ENCODE data around the gene AK3.
A peak's percentile ranks its signal among the peaks of the same experiment; 100 is the strongest.

Gene AK3

DNA sequence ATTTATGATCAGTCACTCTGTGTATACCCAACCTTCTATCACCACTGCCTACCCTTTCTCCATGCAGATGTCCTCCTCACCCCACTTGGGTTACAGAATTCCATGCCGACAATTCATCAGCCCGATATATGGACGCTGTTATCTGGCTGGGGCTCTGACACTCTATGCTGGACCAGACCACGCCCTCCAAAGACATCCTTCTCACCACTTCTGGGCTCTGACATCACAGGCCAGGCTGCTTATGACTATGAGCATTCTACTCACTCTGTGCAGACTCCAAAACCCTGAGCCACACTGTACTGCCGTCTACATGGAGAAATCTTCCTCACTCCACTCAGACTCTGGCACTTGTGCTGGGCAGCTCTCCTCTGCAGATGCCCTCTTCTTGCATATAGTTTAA, 7.6 kb upstream of the AK3 start:
- WGBS = 97% methylated on average over 5 of the region's 5 CpGs
- Histone ChIP-seq H3K9me3 (ENCODE audit: insufficient read depth, low read depth, low read length) (no peaks in the 10 kb centered on the region), H3K27ac (ENCODE audit: low read depth, low read length) (no peak overlapping the region), H3K9ac (ENCODE audit: low read depth, low read length) (no peak overlapping the region), H3K36me3 (ENCODE audit: insufficient read depth, low read length) (no peaks in the 10 kb centered on the region), H3K4me3 (ENCODE audit: low read length) (no peak overlapping the region), H3K27me3 (ENCODE audit: insufficient read depth, low read length) (no peaks in the 10 kb centered on the region), H3K4me1 (ENCODE audit: insufficient read depth, low read length) (peaks cover 1% of the 10 kb centered on the region; the same call in 1 of the 2 replicates)

DNA sequence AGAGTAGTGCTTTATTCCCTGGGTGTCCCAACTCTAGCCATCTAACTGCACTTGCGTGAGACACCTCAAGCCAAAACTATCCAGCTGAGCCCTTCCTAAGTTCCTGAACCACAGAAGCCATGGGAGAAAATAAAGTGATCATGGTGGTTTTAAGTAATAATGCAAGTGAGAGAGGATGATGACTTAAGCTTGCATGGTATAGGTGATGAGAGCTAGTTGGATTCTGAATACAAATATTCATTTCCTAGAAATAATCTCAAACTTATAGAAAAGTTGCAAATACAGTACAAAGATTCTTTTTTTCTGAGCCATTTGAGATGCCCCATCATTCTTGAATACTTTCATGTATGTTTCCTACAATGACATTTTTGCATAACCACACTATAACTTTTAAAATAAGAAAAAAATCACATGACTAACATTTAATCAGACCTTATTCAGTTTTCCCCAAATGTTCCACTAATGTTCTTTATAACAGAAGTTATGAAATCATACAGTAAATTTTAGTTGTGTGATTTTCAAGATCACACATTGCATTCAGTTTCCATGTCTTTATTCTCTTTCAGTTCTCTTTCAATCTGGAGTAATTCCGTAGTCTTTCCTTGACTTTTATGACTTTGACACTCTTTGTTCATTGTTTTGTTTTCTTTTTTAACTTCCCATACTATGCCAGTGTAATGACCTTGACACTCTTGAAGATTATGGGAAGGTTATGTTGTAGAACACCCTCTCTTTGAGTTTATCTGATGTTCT, 5.5 kb upstream of the AK3 start:
- Histone ChIP-seq H3K36me3 (ENCODE audit: insufficient read depth, low read length) (no peaks in the 10 kb centered on the region), H3K9ac (ENCODE audit: low read depth, low read length) (no peak overlapping the region), H3K27me3 (ENCODE audit: insufficient read depth, low read length) (no peaks in the 10 kb centered on the region), H3K4me1 (ENCODE audit: insufficient read depth, low read length) (peaks cover 12% of the 10 kb centered on the region), H3K27ac (ENCODE audit: low read depth, low read length) (no peak overlapping the region), H3K4me3 (ENCODE audit: low read length) (no peak overlapping the region), H3K9me3 (ENCODE audit: insufficient read depth, low read depth, low read length) (no peaks in the 10 kb centered on the region)
- WGBS = 100% methylated on average over 2 of the region's 2 CpGs

DNA sequence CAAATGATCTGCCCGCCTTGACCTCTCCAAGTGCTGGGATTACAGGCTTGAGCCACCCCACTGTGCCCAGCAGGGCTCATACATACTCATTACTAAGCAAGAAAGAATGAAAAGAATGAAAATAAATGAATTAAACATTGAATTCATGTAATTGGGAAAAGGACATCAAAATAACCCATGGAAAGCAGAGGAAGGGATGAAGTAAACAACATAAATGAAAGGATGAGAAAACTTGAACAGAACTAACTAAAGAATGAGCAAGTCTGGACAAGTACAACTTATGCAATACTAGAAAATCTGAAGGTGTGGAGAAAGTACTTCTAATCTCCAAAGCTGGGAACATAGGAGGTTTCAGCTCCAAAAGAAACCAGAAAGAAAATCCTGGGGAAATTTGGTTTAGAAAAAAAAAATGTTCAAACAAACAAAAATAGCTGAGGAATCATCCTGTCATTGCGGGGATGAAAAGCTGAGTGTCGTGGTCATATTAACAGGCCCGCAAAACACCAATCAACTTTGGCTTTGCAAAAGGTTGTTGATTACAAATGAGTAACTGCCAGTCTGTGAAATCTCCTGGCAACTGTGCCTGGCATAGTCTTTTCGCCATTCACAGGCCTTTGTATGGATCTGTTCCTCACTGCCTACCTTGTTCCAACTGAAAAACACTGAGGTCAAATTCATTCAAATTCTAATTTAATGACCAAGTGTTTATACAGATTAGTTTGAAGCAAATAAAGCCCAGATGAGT, 2.3 kb upstream of the AK3 start:
- Histone ChIP-seq H3K9me3 (ENCODE audit: insufficient read depth, low read depth, low read length) (no peaks in the 10 kb centered on the region), H3K9ac (ENCODE audit: low read depth, low read length) (no peak overlapping the region), H3K4me3 (ENCODE audit: low read length) (no peak overlapping the region), H3K27ac (ENCODE audit: low read depth, low read length) (no peak overlapping the region; the same call in 1 of the 2 replicates), H3K36me3 (ENCODE audit: insufficient read depth, low read length) (no peaks in the 10 kb centered on the region), H3K27me3 (ENCODE audit: insufficient read depth, low read length) (no peaks in the 10 kb centered on the region), H3K4me1 (ENCODE audit: insufficient read depth, low read length) (peaks cover 12% of the 10 kb centered on the region)
- 64% methylated on average over 5 of the region's 5 CpGs for WGBS

DNA sequence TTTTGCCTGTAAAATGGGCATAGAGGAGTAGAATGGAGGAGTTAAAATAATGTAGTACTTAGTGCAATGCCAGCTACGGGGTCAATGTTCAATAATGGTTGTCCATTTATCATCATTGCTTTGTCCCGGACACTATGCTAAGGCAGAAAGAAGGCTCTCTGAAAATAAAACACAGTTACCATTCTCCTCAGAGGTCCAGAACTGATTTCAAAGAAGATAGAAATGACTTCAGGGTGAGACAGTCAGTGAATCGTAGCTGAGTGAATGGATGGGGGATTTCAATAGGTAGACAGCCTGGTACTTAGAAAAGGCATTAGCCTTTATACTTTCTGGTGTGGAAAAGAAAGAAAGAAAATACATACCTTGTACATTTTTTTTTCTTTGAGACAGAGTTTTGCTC, 1.2 kb upstream of the AK3 start:
- no peaks in the 10 kb centered on the region for H3K27me3 ChIP-seq (ENCODE audit: insufficient read depth, low read length)
- H3K4me1 ChIP-seq (ENCODE audit: insufficient read depth, low read length) = peaks cover 12% of the 10 kb centered on the region
- no peaks in the 10 kb centered on the region for H3K9me3 ChIP-seq (ENCODE audit: insufficient read depth, low read depth, low read length)
- H3K9ac ChIP-seq (ENCODE audit: low read depth, low read length) = no peak overlapping the region
- H3K27ac ChIP-seq (ENCODE audit: low read depth, low read length) = no peak overlapping the region
- H3K36me3 ChIP-seq (ENCODE audit: insufficient read depth, low read length) = no peaks in the 10 kb centered on the region
- H3K4me3 ChIP-seq (ENCODE audit: low read length) = peak overlapping the region; percentile 76
- 60% methylated on average over 3 of the region's 3 CpGs for WGBS

DNA sequence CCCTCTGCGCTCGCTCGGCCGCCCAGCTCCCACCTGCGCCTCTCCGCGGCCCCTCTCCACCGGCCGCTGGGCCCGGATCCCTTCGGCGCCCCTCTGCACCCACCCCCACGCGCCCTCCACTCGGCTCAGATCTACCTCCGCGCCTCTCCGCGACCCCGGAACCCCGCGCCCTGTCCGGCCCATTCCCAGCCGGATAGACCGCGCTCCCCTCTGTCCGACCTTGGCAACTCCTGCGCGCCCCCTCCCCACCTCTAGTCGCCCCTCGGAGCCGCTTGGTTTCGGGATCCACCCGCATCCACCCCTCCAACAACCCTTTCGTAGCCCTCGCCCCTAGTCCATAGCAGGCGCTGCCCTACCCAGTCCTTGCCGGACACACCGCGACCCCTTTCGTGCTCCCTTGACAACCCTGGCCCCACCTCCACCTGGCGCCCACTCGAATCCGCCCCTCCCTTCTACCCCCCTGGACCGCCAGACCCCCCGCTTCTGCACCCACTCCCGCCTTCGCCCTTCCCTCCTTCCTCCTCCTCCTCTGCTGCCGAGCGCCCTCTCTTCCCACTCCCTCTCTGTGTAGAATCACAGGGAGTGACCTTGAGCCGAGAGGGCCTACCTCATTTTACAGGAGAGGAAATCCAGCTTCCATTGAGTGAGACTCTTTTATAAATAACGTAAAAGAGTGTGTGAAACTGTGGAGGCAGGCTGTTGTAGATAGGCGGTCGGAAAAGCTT, 525 bp upstream of the AK3 start:
- H3K36me3 ChIP-seq (ENCODE audit: insufficient read depth, low read length) = no peaks in the 10 kb centered on the region
- no peaks in the 10 kb centered on the region for H3K9me3 ChIP-seq (ENCODE audit: insufficient read depth, low read depth, low read length)
- 2% methylated on average over 54 of the region's 54 CpGs for WGBS
- peak overlapping the region; percentile 78 for H3K9ac ChIP-seq (ENCODE audit: low read depth, low read length)
- H3K27me3 ChIP-seq (ENCODE audit: insufficient read depth, low read length) = no peaks in the 10 kb centered on the region
- peaks cover 12% of the 10 kb centered on the region for H3K4me1 ChIP-seq (ENCODE audit: insufficient read depth, low read length)
- peak overlapping the region; percentile 85; the same call in 1 of the 2 replicates for H3K27ac ChIP-seq (ENCODE audit: low read depth, low read length)
- peak overlapping the region; percentile 76 for H3K4me3 ChIP-seq (ENCODE audit: low read length)

DNA sequence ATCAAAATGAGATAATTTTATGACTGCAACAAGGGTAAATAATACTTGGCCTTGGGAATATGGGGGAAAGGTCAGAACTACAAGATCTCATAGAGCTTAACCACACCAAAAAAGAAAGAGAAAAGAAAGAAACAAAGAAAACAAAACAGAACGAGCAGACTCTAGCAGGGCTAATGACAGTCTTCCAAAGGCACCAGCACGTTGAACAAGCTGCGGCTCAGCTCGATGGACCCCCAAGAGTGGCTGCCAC, 689 bp downstream of the AK3 start:
- WGBS = under 1% methylated on average over 4 of the region's 4 CpGs
- no peaks in the 10 kb centered on the region for H3K9me3 ChIP-seq (ENCODE audit: insufficient read depth, low read depth, low read length)
- H3K27ac ChIP-seq (ENCODE audit: low read depth, low read length) = no peak overlapping the region; the same call in 1 of the 2 replicates
- peak overlapping the region; percentile 70 for H3K9ac ChIP-seq (ENCODE audit: low read depth, low read length)
- H3K4me3 ChIP-seq (ENCODE audit: low read length) = peak overlapping the region; percentile 76
- H3K4me1 ChIP-seq (ENCODE audit: insufficient read depth, low read length) = peaks cover 12% of the 10 kb centered on the region
- no peaks in the 10 kb centered on the region for H3K27me3 ChIP-seq (ENCODE audit: insufficient read depth, low read length)
- H3K36me3 ChIP-seq (ENCODE audit: insufficient read depth, low read length) = no peaks in the 10 kb centered on the region

DNA sequence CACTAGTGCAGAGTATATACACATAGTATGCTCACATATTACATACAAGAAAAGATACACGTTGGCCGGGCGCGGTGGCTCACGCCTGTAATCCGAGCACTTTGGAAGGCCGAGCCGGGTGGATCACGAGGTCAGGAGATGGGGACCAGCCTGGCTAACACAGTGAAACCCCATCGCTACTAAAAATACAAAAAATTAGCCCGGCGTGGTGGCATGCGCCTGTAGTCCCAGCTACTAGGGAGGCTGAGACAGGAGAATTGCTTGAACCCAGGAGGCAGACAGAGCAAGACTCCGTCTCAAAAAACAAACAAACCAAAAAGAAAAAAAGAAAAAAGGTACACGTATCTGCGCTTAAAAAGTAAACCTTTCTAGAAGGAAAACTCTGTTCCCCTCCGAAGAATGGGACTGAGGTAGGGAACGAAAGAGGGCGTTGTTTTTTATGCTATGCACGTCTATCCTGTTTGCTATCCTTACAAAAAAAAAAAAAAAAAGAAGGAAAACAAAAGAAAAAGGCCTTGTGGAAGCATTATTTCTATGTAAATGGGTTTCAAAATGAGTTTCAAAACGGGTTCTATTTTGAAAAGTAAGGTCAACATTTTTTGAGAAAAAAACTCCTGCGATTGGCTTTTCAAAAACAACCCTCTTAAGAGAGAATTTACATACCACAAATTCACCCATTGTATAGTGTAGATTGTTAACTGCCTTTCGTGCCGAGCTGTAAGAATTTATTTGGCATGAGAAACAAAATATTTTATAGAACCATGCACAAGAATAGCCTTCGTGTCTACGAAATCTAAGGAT, 1.2 kb downstream of the AK3 start:
- Histone ChIP-seq H3K9me3 (ENCODE audit: insufficient read depth, low read depth, low read length) (no peaks in the 10 kb centered on the region), H3K9ac (ENCODE audit: low read depth, low read length) (peak overlapping the region; percentile 70), H3K4me3 (ENCODE audit: low read length) (peak overlapping the region; percentile 76), H3K4me1 (ENCODE audit: insufficient read depth, low read length) (peaks cover 12% of the 10 kb centered on the region), H3K27me3 (ENCODE audit: insufficient read depth, low read length) (no peaks in the 10 kb centered on the region), H3K27ac (ENCODE audit: low read depth, low read length) (no peak overlapping the region), H3K36me3 (ENCODE audit: insufficient read depth, low read length) (no peaks in the 10 kb centered on the region)
- 28% methylated on average over 21 of the region's 26 CpGs for WGBS

DNA sequence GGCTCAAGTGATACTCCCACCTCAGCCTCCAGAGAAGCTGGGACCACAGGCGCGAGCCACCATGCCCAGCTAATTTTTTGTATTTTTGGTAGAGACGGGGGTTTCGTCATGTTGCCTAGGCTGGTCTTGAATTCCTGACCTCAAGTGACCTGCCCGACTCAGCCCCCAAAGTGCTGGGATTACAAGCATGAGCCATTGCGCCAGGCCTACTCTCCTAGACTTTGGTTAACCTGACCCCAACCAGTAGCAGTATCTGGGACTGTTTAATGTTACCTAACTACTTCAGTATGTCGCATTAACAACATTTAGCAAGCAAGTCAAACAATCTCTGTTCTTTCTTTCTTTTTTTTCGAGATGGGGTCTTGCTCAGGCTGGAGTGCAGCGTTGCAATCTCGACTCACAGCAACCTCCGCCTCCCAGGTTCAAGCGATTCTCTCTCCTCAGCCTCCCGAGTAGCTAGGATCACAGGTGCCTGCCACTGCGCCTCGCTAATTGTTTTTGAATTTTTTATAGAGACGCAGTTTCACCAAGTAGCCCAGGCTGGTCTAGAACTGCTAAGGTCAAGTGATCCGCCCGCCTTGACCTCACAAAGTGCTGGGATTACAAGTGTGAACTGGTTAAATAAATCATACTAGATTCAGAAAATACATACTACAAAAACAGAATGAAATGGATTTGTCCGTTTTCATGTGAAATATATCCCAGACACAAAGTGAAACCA, 2.0 kb downstream of the AK3 start:
- H3K9me3 ChIP-seq (ENCODE audit: insufficient read depth, low read depth, low read length) = no peaks in the 10 kb centered on the region
- 86% methylated on average over 19 of the region's 19 CpGs for WGBS
- H3K4me3 ChIP-seq (ENCODE audit: low read length) = peak overlapping the region; percentile 76
- H3K27me3 ChIP-seq (ENCODE audit: insufficient read depth, low read length) = no peaks in the 10 kb centered on the region
- H3K4me1 ChIP-seq (ENCODE audit: insufficient read depth, low read length) = peaks cover 12% of the 10 kb centered on the region
- no peak overlapping the region for H3K9ac ChIP-seq (ENCODE audit: low read depth, low read length)
- no peak overlapping the region for H3K27ac ChIP-seq (ENCODE audit: low read depth, low read length)
- no peaks in the 10 kb centered on the region for H3K36me3 ChIP-seq (ENCODE audit: insufficient read depth, low read length)

DNA sequence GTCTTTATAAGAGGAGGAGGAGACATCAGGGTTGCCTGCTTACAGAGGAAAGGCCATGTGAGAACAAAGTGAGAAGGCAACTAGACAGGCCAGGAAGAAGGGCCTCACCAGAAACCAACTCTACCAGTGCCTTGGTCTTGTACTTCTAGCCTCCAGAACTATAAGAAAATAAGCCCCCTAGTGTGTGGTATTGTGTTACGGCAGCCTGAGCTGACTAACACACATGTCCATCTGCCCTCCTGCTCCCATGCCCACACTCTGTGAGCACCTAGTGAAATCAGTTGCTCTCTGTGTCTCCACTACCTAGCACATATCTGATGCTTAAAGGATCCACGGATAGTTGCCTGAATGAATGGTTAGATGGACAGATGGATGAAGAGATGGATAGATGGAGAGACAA, 6.9 kb downstream of the AK3 start:
- 85% methylated on average over 2 of the region's 2 CpGs for WGBS
- H3K4me1 ChIP-seq (ENCODE audit: insufficient read depth, low read length) = no peaks in the 10 kb centered on the region
- no peak overlapping the region for H3K9ac ChIP-seq (ENCODE audit: low read depth, low read length)

DNA sequence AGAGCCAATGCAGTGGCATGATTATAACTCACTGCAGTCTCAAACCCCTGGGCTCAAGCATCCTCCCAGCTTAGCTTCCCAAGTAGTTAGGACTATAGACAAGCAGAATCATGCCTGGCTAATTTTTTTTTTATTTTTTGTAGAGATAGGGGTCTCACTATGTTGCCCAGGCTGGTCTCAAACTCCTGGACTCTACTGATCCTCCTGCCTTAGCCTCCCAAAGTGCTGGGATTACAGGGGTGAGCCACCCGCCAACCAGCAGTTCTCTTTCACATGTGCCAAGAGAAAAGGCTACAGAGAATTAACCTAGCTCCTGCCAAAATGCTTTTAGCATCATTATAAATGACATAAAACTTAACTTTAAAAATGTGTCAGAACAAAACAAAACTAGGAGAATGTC, 8.1 kb downstream of the AK3 start:
- Histone ChIP-seq H3K9me3 (ENCODE audit: insufficient read depth, low read depth, low read length) (no peaks in the 10 kb centered on the region), H3K27me3 (ENCODE audit: insufficient read depth, low read length) (no peaks in the 10 kb centered on the region), H3K36me3 (ENCODE audit: insufficient read depth, low read length) (no peaks in the 10 kb centered on the region), H3K27ac (ENCODE audit: low read depth, low read length) (no peak overlapping the region), H3K4me3 (ENCODE audit: low read length) (no peak overlapping the region), H3K9ac (ENCODE audit: low read depth, low read length) (no peak overlapping the region), H3K4me1 (ENCODE audit: insufficient read depth, low read length) (no peaks in the 10 kb centered on the region)
- WGBS = 95% methylated on average over 1 of the region's 1 CpG

More for the DNA sequence above, 6.9 kb downstream of the AK3 start:
- H3K4me3 ChIP-seq (ENCODE audit: low read length) = no peak overlapping the region
- H3K9me3 ChIP-seq (ENCODE audit: insufficient read depth, low read depth, low read length) = no peaks in the 10 kb centered on the region
- H3K27me3 ChIP-seq (ENCODE audit: insufficient read depth, low read length) = no peaks in the 10 kb centered on the region
- H3K27ac ChIP-seq (ENCODE audit: low read depth, low read length) = no peak overlapping the region
- no peaks in the 10 kb centered on the region for H3K36me3 ChIP-seq (ENCODE audit: insufficient read depth, low read length)

Measured in HUES64 (cell line).